Calu3 (cell line): ENCODE results near the gene CD72. TPM values are rescaled to one million over a fixed set of nuclear protein-coding genes. Genes with fewer than 3 reads are reported as not detected.
A peak's percentile ranks its signal among the peaks of the same experiment; 100 is the strongest.

Source experiments
- Bru-seq: library from RNA; stranded (reverse); fragments of 400-500 nt; gene quantifications from one replicate; lab custom pipeline; 2021; lab: Mats Ljungman, UMichigan
- BruChase-seq, 2 experiments: library from RNA; stranded (reverse); fragments of 400-500 nt; gene quantifications; one replicate each; lab custom pipeline; 2021; lab: Mats Ljungman, UMichigan
- BruUV-seq: library from RNA; stranded (reverse); fragments of 400-500 nt; replicated peaks from 2 replicates; lab custom pipeline; 2021; lab: Mats Ljungman, UMichigan
- CTCF ChIA-PET: fragments of 300-600 bp; sonication (Branson Sonifier 250); formaldehyde crosslinking; loops from one replicate; lab custom pipeline; 2022; ENCODE audit warnings: antibody characterized with exemption; lab: Charles Lee
- DNase-seq: peaks from one replicate; pipeline ENCODE4 v3.0.0; 2022
- H3K27ac Mint-ChIP-seq: one replicate; pipeline ENCODE4 v1.8.0; 2022; ENCODE audit warnings: mixed read lengths; ENCODE audit not compliant: unreplicated experiment
- H3K27me3 Mint-ChIP-seq: one replicate; pipeline ENCODE4 v1.8.0; 2022; ENCODE audit warnings: mixed read lengths; ENCODE audit not compliant: unreplicated experiment
- H3K36me3 Mint-ChIP-seq: one replicate; pipeline ENCODE4 v1.8.0; 2022; ENCODE audit warnings: mild to moderate bottlenecking, moderate library complexity, mixed read lengths; ENCODE audit not compliant: insufficient read depth, unreplicated experiment
- H3K4me1 Mint-ChIP-seq: one replicate; pipeline ENCODE4 v1.8.0; 2022; ENCODE audit warnings: mild to moderate bottlenecking, low read depth, mixed read lengths; ENCODE audit not compliant: unreplicated experiment
- H3K4me3 Mint-ChIP-seq: one replicate; pipeline ENCODE4 v1.8.0; 2022; ENCODE audit warnings: mild to moderate bottlenecking, low read depth, moderate library complexity, mixed read lengths; ENCODE audit not compliant: unreplicated experiment
- H3K9me3 Mint-ChIP-seq: one replicate; pipeline ENCODE4 v1.8.0; 2022; ENCODE audit warnings: low read depth, mixed read lengths; ENCODE audit not compliant: unreplicated experiment
- CTCF ChIP-seq: fragments of 200-600 bp; IDR thresholded peaks from one replicate; pipeline ENCODE4 v1.8.0; 2022; ENCODE audit warnings: antibody characterized with exemption; ENCODE audit not compliant: unreplicated experiment
- intact Hi-C: fragments of 100-400 bp; cut with micrococcal nuclease; formaldehyde crosslinking; loops from one replicate; pipeline ENCODE4 v1.10.0; 2022; ENCODE audit not compliant: unreplicated experiment
- long read RNA-seq: library from polyadenylated mRNA; stranded (forward); transcript quantifications from one replicate; pipeline ENCODE4 v2.0.0, GENCODE V29; 2022
- total RNA-seq: library from RNA; stranded (reverse); gene quantifications from 2 replicates; pipeline ENCODE4 v1.2.3, GENCODE V29; 2022

CD72 gene
- total RNA-seq: 0.38 and 0.73 TPM in 2 replicates
- percentile 11 among the genes with signal in this experiment for Bru-seq, nascent RNA
- percentile 14 among the genes with signal in this experiment for BruChase-seq, experiment 1, labeled RNA remaining after a 6-hour chase
- percentile 20 among the genes with signal in this experiment for BruChase-seq, experiment 2, labeled RNA remaining after a 2-hour chase
- long read RNA-seq: 0 reads

GRCh38 chr9:35618325-35618727, at the start of gene CD72:
Gene CD72, minus strand, starts transcription at chr9:35618413. Its CDS starts 110 bp downstream, at chr9:35618303.
- Mint-ChIP-seq H3K4me3 (peak within 1 kb of the TSS; percentile 49), H3K27me3 (peaks cover 70% of the 10 kb centered on the region), H3K9me3 (no peaks in the 10 kb centered on the region), H3K27ac (peak within 1 kb of the TSS; percentile 38), H3K4me1 (no peaks in the 10 kb centered on the region), H3K36me3 (no peaks in the 10 kb centered on the region)
- BruUV-seq: no TSS peak
- CTCF ChIA-PET: no interaction called here
- DNase-seq: no peak
- no peak for TF ChIP-seq CTCF
- intact Hi-C loops: no loop called here

GRCh38 chr9:35667939-35668338, 49.7 kb upstream of the CD72 start:
- peaks cover 16% of the 10 kb centered on the region for H3K36me3 Mint-ChIP-seq
- H3K9me3 Mint-ChIP-seq: peaks cover 3% of the 10 kb centered on the region
- H3K27ac Mint-ChIP-seq: no peak overlapping the region
- no peak for DNase-seq
- intact Hi-C loops: loop anchor here (10.0 kb wide), 1 partner anchor 67 kb away; the partner anchor contains the start of genes CREB3 and TLN1
- BruUV-seq: no TSS peak
- no peaks in the 10 kb centered on the region for H3K27me3 Mint-ChIP-seq
- no peak overlapping the region for H3K4me3 Mint-ChIP-seq
- H3K4me1 Mint-ChIP-seq: peaks cover 46% of the 10 kb centered on the region
- no peak for TF ChIP-seq CTCF
- CTCF ChIA-PET: no interaction called here

- TF ChIP-seq CTCF: no peak
- peaks cover 47% of the 10 kb centered on the region for H3K4me1 Mint-ChIP-seq
- BruUV-seq: no TSS peak
These were observed 48.3 kb upstream of the CD72 start for GRCh38 chr9:35666549-35666948.

GRCh38 chr9:35666045-35666444, 47.8 kb upstream of the CD72 start:
- Mint-ChIP-seq H3K27me3 (no peaks in the 10 kb centered on the region), H3K4me3 (no peak overlapping the region), H3K27ac (no peak overlapping the region), H3K4me1 (peaks cover 47% of the 10 kb centered on the region), H3K36me3 (peaks cover 16% of the 10 kb centered on the region), H3K9me3 (peaks cover 3% of the 10 kb centered on the region)
- no peak for DNase-seq
- no TSS peak for BruUV-seq
- CTCF ChIA-PET: interaction anchor here (1.9 kb wide), 1 partner anchor 30 kb away, joined by 5 read pairs; no protein-coding TSS in a partner anchor
- intact Hi-C loops: loop anchor here (10.0 kb wide), 1 partner anchor 69 kb away; the partner anchor contains the start of genes CREB3 and TLN1
- TF ChIP-seq CTCF: no peak

More at GRCh38 chr9:35666549-35666948, 48.3 kb upstream of the CD72 start:
- no peak for DNase-seq
- intact Hi-C loops: loop anchor here (10.0 kb wide), 1 partner anchor 68 kb away; the partner anchor contains the start of genes CREB3 and TLN1
- CTCF ChIA-PET: no interaction called here
- Mint-ChIP-seq H3K9me3 (peaks cover 3% of the 10 kb centered on the region), H3K27me3 (no peaks in the 10 kb centered on the region), H3K27ac (no peak overlapping the region), H3K36me3 (peaks cover 16% of the 10 kb centered on the region), H3K4me3 (no peak overlapping the region)
